ENCODE results near the gene PMAIP1. TPM values are rescaled to one million over a fixed set of nuclear protein-coding genes. Genes with fewer than 3 reads are reported as not detected.
"Not testable (repeated sequence)": the region's sequence is repeated elsewhere in the genome, so short reads cannot be mapped to it uniquely, and the experiment has no call there.

The PMAIP1 gene
- total RNA-seq, 4 donors from 2014 or later = 6.9 to 12.5 (median 7.8) TPM

DNA sequence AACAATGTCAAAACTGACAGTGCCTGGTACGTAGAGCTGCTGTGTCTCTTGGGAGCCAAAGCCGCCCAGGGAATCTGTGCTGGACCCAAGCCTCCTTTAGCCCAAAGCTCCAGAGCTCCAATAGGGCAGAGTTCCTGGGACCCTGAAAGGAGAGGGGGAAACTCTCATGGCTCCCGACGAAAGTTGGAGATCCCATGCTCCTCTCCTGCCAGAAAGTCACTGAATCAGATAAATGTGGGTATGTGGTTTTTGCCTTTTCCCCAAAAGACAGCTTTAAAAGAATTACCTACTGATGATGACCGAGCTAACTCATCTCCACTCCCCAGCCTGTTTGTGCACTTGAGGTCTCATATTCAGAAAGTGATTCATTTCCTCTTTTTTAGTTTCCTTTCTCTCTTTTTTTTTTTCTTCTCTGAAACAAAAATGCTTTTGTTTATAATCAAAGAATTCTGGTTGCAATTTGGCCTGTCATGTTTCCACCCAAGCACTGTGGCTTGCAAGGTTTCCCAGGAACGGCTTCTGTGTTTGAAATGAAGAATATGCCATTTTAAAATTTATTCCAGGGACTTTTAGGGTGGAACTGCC lies 14.1 kb upstream of the PMAIP1 start:
- Histone ChIP-seq H3K27me3 (no peaks in the 10 kb centered on the region), H3K4me1 (peaks cover 0 to 27% (median 12%) of the 10 kb centered on the region in 3 donors), H3K27ac (peak overlapping the region in 2 of 4 donors; percentile 21 to 43), H3K4me3 (peak overlapping the region in 1 of 4 donors; percentile 6), H3K9me3 (no peaks in the 10 kb centered on the region), H3K36me3 (no peaks in the 10 kb centered on the region)
- 22 to 35% methylated on average over 5 to 6 of the region's 6 CpGs for WGBS, 2 donors
- no peak for DNase-seq
- TF ChIP-seq, protein P1, sequence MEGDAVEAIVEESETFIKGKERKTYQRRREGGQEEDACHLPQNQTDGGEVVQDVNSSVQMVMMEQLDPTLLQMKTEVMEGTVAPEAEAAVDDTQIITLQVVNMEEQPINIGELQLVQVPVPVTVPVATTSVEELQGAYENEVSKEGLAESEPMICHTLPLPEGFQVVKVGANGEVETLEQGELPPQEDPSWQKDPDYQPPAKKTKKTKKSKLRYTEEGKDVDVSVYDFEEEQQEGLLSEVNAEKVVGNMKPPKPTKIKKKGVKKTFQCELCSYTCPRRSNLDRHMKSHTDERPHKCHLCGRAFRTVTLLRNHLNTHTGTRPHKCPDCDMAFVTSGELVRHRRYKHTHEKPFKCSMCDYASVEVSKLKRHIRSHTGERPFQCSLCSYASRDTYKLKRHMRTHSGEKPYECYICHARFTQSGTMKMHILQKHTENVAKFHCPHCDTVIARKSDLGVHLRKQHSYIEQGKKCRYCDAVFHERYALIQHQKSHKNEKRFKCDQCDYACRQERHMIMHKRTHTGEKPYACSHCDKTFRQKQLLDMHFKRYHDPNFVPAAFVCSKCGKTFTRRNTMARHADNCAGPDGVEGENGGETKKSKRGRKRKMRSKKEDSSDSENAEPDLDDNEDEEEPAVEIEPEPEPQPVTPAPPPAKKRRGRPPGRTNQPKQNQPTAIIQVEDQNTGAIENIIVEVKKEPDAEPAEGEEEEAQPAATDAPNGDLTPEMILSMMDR (IDR thresholded peaks at IDR 0.05) = no peak
- no peak for TF ChIP-seq POLR2A (IDR thresholded peaks at IDR 0.05)
- intact Hi-C loops (cut with DNase I) = no loop called here

- DNase-seq; H3K27me3 ChIP-seq; H3K9me3 ChIP-seq; H3K4me3 ChIP-seq; H3K36me3 ChIP-seq; intact Hi-C loops (cut with DNase I); H3K27ac ChIP-seq: not testable (repeated sequence)
- peaks cover 0 to 24% (median 11%) of the 10 kb centered on the region in 3 donors for H3K4me1 ChIP-seq
- 78 to 80% methylated on average over 3 of the region's 3 CpGs for WGBS, 2 donors
Measured at GRCh38 chr18:59886399-59886798, 13.4 kb upstream of the PMAIP1 start.

GRCh38 chr18:59892123-59892522 lies 7.7 kb upstream of the PMAIP1 start:
- no peaks in the 10 kb centered on the region for H3K27me3 ChIP-seq
- intact Hi-C loops (cut with DNase I) = no loop called here
- no peak overlapping the region for H3K27ac ChIP-seq
- H3K9me3 ChIP-seq = no peaks in the 10 kb centered on the region
- H3K4me1 ChIP-seq = no peaks in the 10 kb centered on the region
- H3K4me3 ChIP-seq = no peak overlapping the region
- DNase-seq = no peak
- TF ChIP-seq POLR2A (IDR thresholded peaks at IDR 0.05) = no peak
- TF ChIP-seq, protein P1 (IDR thresholded peaks at IDR 0.05) = no peak
- H3K36me3 ChIP-seq = no peaks in the 10 kb centered on the region
- WGBS, 2 donors = 83 to 88% methylated on average over 3 of the region's 3 CpGs

DNA sequence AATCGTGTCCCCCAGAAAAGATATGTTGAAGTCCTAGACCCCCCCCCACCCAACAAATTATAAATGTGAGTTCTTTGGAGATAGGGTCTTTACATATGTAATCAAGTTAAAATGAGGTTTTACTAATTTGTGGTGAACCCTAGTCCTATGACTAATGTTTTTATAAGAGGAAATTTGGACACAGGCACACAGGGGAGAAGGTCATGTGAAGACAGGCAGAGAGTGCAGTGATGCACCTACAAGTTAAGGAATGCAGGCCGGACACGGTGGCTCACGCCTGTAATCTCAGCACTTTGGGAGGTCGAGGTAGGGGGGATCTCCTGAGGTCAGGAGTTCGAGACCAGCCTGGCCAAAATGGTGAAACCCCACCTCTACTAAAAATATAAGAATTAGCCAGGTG lies 5.8 kb upstream of the PMAIP1 start:
- no peak overlapping the region for H3K27ac ChIP-seq
- no peaks in the 10 kb centered on the region for H3K36me3 ChIP-seq
- intact Hi-C loops (cut with DNase I) = no loop called here

DNA sequence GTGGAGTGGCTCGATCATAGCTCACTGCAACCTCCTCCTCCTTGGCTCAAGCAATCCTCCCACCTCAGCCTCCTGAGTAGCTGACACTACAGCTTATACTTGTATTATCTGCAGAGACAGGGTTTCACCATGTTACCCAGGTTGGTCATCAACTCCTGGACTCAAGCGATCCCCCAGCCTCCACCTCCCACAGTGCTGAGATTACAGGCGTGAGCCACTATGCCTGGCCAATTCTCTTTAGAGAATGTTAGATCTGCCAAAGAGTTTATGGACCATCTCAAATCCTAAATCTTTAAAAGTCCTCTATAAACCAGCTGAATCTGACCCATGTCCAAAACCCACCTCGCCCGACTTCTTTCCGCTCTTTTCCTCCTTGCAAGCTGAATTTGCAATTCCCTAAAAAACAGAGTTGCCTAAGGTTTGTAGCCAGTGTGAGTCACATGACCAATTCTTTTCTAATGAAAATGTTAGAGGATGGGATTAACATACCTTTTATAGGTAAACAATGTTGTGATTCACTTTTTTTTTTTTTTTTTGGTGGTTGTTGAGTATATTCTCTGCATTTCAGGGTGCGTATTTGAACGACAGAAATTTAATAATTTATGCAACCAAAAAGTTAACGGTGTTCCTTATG lies 2.4 kb upstream of the PMAIP1 start:
- no peak for TF ChIP-seq POLR2A (IDR thresholded peaks at IDR 0.05)
- TF ChIP-seq, protein P1 (IDR thresholded peaks at IDR 0.05) = no peak
- intact Hi-C loops (cut with DNase I) = no loop called here
- whole genome bisulfite sequencing, 2 donors = 70 to 72% methylated on average over 9 of the region's 9 CpGs
- peaks cover 0 to 36% (median 8%) of the 10 kb centered on the region in 3 donors for H3K4me1 ChIP-seq
- H3K4me3 ChIP-seq = no peak overlapping the region
- no peak for DNase-seq
- H3K9me3 ChIP-seq = no peaks in the 10 kb centered on the region
- H3K27ac ChIP-seq = no peak overlapping the region
- H3K27me3 ChIP-seq = peaks cover 0 to 24% (median 0%) of the 10 kb centered on the region in 4 donors
- H3K36me3 ChIP-seq = no peaks in the 10 kb centered on the region

More for the DNA sequence above, 5.8 kb upstream of the PMAIP1 start:
- H3K9me3 ChIP-seq = no peaks in the 10 kb centered on the region
- H3K4me1 ChIP-seq = peaks cover 0 to 7% (median 5%) of the 10 kb centered on the region in 3 donors
- DNase-seq = no peak
- 47 to 73% methylated on average over 6 of the region's 6 CpGs for WGBS, 2 donors
- H3K27me3 ChIP-seq = peaks cover 0 to 9% (median 0%) of the 10 kb centered on the region in 4 donors
- no peak overlapping the region for H3K4me3 ChIP-seq
- TF ChIP-seq, protein P1 (IDR thresholded peaks at IDR 0.05) = no peak
- TF ChIP-seq POLR2A (IDR thresholded peaks at IDR 0.05) = no peak

Measured in esophagus squamous epithelium (tissue), 5 donors.